ENCODE data around the gene TDRD12.
A peak's percentile ranks its signal among the peaks of the same experiment; 100 is the strongest.

Gene TDRD12

DNA sequence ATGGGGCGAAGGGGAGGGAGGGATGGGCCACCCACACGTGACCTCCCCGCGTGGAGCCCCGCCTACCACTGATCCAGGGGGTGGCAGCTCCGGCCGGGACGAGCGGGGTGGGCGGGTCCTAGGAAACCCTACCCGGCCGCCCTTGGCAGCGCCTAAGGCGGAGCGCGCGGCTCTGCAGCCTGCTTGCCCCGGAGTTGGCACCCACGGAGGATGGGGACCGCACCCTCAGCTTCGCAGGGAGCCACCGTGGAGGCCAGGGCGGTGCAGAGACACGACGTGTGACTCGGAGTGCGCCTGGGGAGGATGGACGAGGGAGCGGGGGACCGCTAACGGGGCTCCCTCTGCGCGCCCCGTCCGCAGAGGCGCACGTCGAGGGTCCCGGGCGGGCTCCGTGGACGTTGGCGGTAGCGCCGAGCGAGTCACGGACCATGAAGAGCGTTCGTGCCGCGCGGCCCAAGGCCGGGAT lies 43.8 kb upstream of the TDRD12 start, which contains the start of gene RGS9BP:
TSS of gene RGS9BP (plus strand) at position 129 of the 466 bp plus-strand sequence. CDS start 416 bp downstream, outside the sequence.
- H3K4me3 ChIP-seq (ENCODE audit: control insufficient read depth, low read depth, low read length), result peak within 1 kb of the TSS; percentile 84

DNA sequence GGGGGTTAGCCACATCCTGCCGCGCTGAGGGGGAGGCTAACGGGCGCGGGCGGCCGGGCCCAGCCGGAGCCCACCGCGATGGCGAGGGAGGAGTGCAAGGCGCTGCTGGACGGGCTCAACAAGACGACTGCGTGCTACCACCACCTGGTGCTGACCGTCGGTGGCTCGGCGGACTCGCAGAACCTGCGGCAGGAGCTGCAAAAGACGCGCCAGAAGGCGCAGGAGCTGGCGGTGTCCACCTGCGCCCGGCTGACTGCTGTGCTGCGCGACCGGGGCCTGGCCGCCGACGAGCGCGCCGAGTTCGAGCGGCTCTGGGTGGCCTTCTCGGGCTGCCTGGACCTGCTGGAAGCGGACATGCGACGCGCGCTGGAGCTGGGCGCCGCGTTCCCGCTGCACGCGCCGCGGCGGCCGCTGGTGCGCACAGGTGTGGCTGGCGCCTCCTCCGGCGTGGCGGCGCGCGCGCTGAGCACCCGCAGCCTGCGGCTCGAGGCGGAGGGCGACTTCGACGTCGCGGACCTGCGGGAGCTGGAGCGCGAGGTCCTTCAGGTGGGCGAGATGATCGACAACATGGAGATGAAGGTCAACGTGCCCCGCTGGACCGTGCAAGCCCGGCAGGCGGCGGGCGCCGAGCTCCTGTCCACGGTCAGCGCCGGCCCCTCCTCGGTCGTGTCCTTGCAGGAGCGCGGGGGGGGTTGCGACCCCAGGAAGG lies 43.2 kb upstream of the TDRD12 start:
- peak overlapping the region; percentile 84 for H3K4me3 ChIP-seq (ENCODE audit: control insufficient read depth, low read depth, low read length)
- no peak for TF ChIP-seq CTCF (conservative IDR thresholded peaks at IDR 0.05; ENCODE audit: control insufficient read depth, insufficient read depth, low read depth, low read length)
- no peak for DNase-seq (ENCODE audit: low read depth)

More for the DNA sequence above, 43.8 kb upstream of the TDRD12 start, which contains the start of gene RGS9BP:
- DNase-seq (ENCODE audit: low read depth), result peak; percentile 72
- TF ChIP-seq CTCF (conservative IDR thresholded peaks at IDR 0.05; ENCODE audit: control insufficient read depth, insufficient read depth, low read depth, low read length), result no peak

DNA sequence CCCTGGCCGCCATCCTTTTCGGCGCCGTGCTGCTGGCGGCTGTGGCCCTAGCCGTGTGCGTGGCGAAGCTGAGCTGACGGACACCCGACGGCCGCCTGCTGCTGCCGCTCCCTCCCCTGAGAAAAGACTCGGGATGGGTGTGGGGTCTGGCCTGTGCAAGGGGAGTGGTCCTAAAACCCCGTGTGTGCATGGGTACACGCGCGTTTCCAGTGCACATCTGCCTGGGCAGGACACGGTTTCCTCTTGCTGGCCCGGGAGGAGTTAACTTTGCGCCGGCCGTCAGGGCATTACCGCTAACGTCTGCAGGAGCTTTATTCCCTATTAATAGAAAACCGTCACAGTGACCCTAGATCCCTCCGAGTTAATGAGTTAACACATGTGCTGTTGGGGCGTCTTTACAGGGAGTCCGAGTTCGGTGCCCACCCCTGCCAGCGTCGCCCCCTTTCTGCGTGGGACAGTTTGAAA lies 42.6 kb upstream of the TDRD12 start:
- TF ChIP-seq CTCF (conservative IDR thresholded peaks at IDR 0.05; ENCODE audit: control insufficient read depth, insufficient read depth, low read depth, low read length), result no peak
- H3K4me3 ChIP-seq (ENCODE audit: control insufficient read depth, low read depth, low read length), result no peak overlapping the region
- DNase-seq (ENCODE audit: low read depth), result no peak

GRCh38 chr19:32677657-32678056 lies 41.9 kb upstream of the TDRD12 start:
- H3K4me3 ChIP-seq (ENCODE audit: control insufficient read depth, low read depth, low read length), result no peak overlapping the region
- DNase-seq (ENCODE audit: low read depth), result no peak
- TF ChIP-seq CTCF (conservative IDR thresholded peaks at IDR 0.05; ENCODE audit: control insufficient read depth, insufficient read depth, low read depth, low read length), result no peak

DNA sequence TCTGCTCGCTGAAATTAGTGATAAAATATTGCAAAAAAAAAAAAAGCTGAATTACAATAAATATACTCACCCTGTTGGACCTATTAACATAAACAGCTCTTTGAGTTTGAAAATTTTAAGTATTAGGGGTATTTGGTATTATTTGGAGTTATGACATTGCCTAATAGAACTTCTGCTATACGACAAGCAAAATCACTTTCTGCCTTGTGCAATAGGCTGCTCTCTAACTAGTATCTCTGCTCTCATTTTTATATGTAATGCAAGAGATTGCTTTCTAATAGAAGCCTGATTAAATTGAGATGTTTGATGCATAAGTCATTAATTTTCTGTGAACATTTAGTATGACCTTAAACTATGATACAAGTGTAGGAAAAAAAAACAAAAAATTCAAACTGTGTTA lies 38.6 kb upstream of the TDRD12 start:
- DNase-seq (ENCODE audit: low read depth), result no peak
- no peak for TF ChIP-seq CTCF (conservative IDR thresholded peaks at IDR 0.05; ENCODE audit: control insufficient read depth, insufficient read depth, low read depth, low read length)
- H3K4me3 ChIP-seq (ENCODE audit: control insufficient read depth, low read depth, low read length), result no peak overlapping the region

DNA sequence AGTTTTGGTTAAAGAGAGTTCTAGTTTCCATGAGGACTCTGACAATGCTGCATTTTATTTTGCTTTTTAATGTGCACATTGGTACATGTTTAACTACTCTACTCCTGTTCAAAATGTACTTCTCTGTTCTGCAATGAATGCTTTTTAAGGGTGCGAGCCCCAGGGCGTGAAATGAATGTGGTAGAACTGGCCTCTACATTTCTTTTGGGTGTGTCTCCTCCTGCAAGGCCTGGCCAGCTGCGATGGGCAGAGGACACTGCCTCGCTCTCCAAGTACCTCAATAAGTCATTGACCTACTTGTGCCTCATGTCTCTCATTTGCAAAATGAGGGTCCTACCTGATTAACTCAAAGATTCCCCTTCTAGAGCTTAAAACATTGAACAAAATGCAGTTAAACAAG lies 37.2 kb upstream of the TDRD12 start:
- no peak for DNase-seq (ENCODE audit: low read depth)
- no peak for TF ChIP-seq CTCF (conservative IDR thresholded peaks at IDR 0.05; ENCODE audit: control insufficient read depth, insufficient read depth, low read depth, low read length)

More for the DNA sequence above, 37.2 kb upstream of the TDRD12 start:
- H3K4me3 ChIP-seq (ENCODE audit: control insufficient read depth, low read depth, low read length), result no peak overlapping the region
